ENCODE results near the gene NOC2L.

GRCh38 chr1:937521-937920 is 21.5 kb downstream of the NOC2L start:
- TF ChIP-seq FOXJ3 (CRISPR knock-in tag; IDR thresholded peaks at IDR 0.05) (no peak), DPF2 (IDR thresholded peaks at IDR 0.05) (no peak), CTBP1 (IDR thresholded peaks at IDR 0.05; ENCODE audit: borderline replicate concordance) (no peak), CTCF (IDR thresholded peaks at IDR 0.05 in 2 of 3, conservative IDR thresholded peaks at IDR 0.05 in 1 of 3; ENCODE audit: insufficient read depth in 2 of 3, low read depth in 1 of 3, low read length in 3 of 3) (no peak), SREBF2 (CRISPR knock-in tag; IDR thresholded peaks at IDR 0.05) (no peak), SIN3B (IDR thresholded peaks at IDR 0.05; ENCODE audit: low read depth) (no peak), ETS1 (conservative IDR thresholded peaks at IDR 0.05; ENCODE audit: control insufficient read depth, low read depth, low read length) (no peak), ZHX1 (conservative IDR thresholded peaks at IDR 0.05; ENCODE audit: low read length) (no peak), HDAC2 (IDR thresholded peaks at IDR 0.05) (no peak), FOSL1 (tag; conservative IDR thresholded peaks at IDR 0.05) (no peak), CREBBP (IDR thresholded peaks at IDR 0.05; ENCODE audit: low read depth, low read length) (no peak)
